GM18507 (cell line): ENCODE data around the gene SSBP2.
A peak's percentile ranks its signal among the peaks of the same experiment; 100 is the strongest.
"Not testable (repeated sequence)": the region's sequence is repeated elsewhere in the genome, so short reads cannot be mapped to it uniquely, and the experiment has no call there.

Experiments used
- DNase-seq: peaks from one replicate; pipeline ENCODE4 v3.0.0; 2011; ENCODE audit warnings: low read depth; ENCODE audit not compliant: insufficient read length; ENCODE audit errors: extremely low spot score
- FAIRE-seq: peaks from 2 replicates; lab custom pipeline; 2011; peaks lifted over from hg19 to GRCh38; lab: Jason Lieb, UNC

SSBP2 gene

DNA sequence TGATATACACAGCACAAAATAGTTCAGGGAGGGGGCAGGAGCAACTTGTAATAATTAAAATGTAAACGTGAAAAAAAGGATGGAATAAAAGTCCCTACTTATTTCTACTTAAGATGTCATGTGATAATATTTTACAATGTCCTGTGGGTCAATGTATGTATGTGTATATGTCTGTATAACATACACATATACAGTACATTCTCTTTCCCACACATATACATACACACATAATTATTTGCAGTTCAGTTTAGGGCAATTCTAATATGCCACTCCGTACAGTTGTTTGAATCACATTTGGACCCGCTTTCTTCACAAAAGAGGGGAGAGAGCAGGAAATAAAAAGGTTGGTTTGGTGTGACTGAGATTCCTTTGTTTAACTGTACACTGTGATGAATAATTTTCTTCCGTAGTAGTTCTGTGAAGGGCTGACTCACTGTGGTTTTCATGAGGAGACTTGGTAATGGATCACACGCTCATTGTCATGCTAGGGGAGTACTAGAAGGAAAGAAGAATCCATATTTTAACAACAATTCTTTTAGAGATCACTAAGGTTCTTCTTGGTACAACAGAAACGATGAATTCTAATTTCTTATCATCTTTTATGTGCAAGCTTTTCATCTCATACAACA is 330.7 kb downstream of the SSBP2 start:
- FAIRE-seq (peak; percentile 44), DNase-seq (no peak)

GRCh38 chr5:81418606-81419005 is 332.3 kb downstream of the SSBP2 start:
- no peak for FAIRE-seq

GRCh38 chr5:81417052-81417451 is 333.8 kb downstream of the SSBP2 start:
- FAIRE-seq, result no peak
- DNase-seq, result no peak

More at GRCh38 chr5:81418606-81419005, 332.3 kb downstream of the SSBP2 start:
- no peak for DNase-seq

- FAIRE-seq, result no peak
- no peak for DNase-seq
Measured at GRCh38 chr5:81409896-81410295, 341.0 kb downstream of the SSBP2 start.

DNA sequence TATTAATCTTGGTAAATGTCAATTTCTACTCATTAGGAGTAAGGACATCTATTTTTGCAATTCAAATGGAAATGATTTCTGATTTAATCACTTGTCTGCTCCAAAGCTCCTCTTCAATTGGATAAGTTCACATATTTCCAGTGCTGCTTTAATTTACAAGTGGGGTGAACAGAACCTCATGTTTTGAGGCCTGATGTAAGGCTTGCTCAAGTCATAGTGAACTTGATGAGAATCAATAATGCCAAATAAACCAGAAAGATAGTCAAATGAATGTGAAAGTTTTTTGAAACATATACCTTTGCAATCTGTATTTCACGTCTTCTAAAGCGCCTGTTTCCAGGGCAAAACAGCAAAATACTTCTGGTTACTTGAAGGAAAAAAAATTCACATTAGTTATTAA is 341.5 kb downstream of the SSBP2 start:
- no peak for DNase-seq
- no peak for FAIRE-seq

GRCh38 chr5:81408496-81408895 is 342.4 kb downstream of the SSBP2 start:
- DNase-seq, result no peak
- FAIRE-seq, result no peak

- not testable (repeated sequence) for FAIRE-seq, DNase-seq
Measured at GRCh38 chr5:81407811-81408210, 343.1 kb downstream of the SSBP2 start.

DNA sequence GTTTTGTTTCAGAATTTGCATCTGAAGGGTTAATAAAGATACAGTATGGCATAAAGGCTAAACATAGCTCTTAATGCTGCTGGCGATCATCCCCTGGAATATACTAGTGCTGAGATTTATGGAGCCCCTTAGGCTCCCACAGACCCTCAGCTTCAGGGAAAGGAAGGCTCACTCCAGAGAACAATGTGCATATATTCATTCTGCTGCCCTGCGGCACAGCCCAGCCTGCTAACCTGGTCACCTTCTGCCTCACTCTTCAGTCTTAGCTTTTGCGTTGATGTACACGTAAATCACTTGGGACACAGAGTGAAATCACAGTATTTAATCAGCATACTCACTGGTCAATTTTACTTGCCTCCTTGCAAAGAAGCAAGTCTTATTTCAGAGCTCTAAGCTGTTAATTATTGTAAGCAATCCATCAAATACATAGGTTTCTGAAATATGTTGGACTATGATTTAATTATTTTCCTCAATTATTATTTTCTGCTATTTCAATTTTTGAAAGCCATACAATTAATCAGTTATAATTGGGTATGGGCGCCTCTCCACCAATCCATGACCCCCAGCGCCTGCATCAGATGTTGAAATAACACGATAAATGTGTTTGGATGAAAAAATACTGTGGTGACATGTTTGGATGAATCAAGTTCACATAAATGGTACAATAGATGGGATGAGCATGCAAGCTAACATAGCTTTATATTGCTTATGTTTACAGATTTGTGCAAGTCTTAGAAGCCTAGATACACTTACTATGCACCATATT is 345.6 kb downstream of the SSBP2 start:
- DNase-seq (no peak), FAIRE-seq (no peak)

GRCh38 chr5:81402192-81402930 is 348.5 kb downstream of the SSBP2 start:
- DNase-seq (no peak), FAIRE-seq (no peak)

GRCh38 chr5:81401266-81401665 is 349.6 kb downstream of the SSBP2 start:
- DNase-seq, result no peak
- no peak for FAIRE-seq

DNA sequence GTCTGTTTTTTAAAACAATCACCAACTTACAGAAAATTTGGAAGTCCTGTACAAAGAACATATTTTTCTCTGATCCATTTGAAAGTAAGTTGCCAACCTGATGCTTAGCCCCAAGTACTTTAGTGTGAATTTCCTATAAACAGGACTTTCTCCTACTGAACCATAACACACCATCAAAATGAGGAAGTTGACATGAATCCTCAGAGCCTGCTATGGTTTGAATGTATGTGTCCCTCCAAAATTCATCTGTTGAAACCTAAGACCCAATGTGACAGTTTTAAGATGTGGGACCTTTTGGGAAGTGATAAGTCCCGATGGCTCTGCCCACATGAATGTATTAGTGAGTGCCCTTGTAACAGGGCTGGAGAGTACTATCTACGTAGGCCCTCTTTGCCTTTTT is 350.5 kb downstream of the SSBP2 start:
- no peak for DNase-seq
- no peak for FAIRE-seq

- DNase-seq (no peak), FAIRE-seq (no peak)
Measured at GRCh38 chr5:81398741-81399140, 352.2 kb downstream of the SSBP2 start.

GRCh38 chr5:81397176-81397575 is 353.7 kb downstream of the SSBP2 start:
- FAIRE-seq (no peak), DNase-seq (no peak)

DNA sequence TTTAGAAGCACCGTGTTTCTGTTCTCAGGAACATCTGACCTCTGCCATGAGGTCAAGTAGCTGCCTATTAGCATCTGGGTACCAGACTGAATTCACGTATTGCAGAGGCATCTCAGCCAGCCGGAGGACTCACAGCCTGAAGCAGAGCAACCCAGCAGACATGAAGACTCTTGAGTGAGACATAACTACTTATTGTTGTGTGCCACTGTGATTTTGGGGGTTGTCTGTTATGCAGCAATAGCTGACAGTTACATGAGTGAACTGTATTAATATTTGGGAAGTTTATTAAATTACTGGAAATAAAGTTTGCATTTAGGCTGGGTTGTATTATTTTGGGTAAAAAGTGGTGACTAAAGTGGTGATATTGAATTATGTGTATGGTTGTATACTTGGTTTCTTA is 355.6 kb downstream of the SSBP2 start:
- no peak for FAIRE-seq
- DNase-seq, result no peak

- DNase-seq, result no peak
Measured at GRCh38 chr5:81393783-81394718, 356.8 kb downstream of the SSBP2 start, which contains the start of gene ACOT12. TSS of gene ACOT12 (minus strand) at chr5:81394134. CDS start at chr5:81394114, 20 bp downstream.

DNA sequence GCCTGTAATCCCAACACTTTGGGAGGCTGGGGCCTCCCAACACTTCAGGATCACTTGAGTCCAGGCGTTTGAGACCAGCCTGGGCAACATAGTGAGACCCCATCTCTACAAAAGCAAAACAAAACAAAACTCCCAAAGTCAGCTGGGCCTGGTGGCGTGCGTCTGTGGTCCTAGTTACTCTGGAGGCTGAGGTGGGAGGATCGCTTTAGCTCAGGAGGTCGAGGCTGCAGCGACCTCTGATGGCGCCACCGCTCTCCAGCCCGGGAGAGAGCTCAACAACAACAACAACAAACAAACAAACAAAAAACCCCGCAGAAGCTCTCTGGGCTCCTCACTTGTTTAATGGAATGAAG is 357.5 kb downstream of the SSBP2 start:
- FAIRE-seq (no peak), DNase-seq (no peak)

More at GRCh38 chr5:81393783-81394718, 356.8 kb downstream of the SSBP2 start, which contains the start of gene ACOT12:
- FAIRE-seq, result no peak

DNA sequence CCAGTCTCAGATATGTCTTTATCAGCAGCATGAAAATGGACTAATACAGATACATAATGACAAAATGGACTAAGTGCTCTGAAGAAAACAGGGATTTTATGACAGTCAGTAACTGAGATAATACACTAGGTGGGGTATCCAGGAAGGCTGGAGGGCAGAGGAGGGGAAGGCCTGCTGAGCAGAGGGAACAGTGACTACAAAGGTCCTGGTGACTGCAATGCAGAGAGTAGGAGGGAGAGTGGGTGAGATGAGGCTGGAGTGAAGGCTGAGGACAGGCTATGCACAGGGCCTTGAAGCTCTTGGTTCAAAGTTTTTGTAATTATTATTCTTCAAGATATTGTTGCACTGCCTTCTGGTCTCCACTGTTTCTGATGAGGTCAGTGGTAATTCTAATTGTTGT is 361.9 kb downstream of the SSBP2 start:
- FAIRE-seq, result no peak
- DNase-seq, result no peak

DNA sequence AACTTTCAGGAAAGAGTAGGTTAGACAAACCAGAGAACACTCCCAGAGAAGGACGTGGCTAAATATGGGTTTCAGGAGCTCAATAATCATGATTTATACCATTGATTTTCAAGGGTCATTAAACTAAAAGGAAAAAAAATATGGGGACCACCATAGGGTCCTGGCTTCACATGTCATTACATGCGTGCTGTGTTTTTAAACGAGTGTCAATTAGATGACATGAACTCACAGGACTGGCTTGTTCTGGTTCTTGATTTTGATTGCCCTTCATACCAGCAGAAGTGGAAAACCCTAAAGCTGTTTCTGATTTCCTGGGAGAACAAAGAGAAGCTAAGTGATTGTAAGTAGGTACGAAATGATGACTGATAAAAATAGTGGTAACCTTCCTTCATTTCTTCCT is 362.7 kb downstream of the SSBP2 start:
- FAIRE-seq, result no peak

GRCh38 chr5:81383867-81384266 is 367.0 kb downstream of the SSBP2 start:
- no peak for DNase-seq
- no peak for FAIRE-seq

More for the DNA sequence above, 362.7 kb downstream of the SSBP2 start:
- no peak for DNase-seq
